ENCODE results near the gene TBC1D1. TPM values are rescaled to one million over a fixed set of nuclear protein-coding genes. Genes with fewer than 3 reads are reported as not detected.

The TBC1D1 gene
- total RNA-seq, 1 donor, result 101 TPM

DNA sequence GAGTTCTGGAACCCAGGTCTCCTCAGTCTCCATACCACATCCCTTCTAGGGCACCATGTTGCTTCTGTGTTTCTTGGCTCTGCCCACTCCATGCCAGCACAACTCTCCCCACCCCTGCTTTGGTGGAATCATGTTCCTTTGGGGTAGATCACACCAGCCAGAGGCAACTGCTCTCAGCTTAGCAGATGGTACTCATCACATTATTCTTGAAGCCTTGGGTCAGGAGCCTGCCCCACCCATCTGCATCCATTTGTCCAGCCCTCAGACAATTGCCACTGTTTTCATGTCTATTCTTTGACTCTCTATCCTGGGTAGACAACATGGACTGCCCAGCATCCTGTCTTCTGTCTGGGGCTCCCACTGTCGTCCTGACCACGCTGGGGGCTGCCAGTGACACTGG lies 216.9 kb downstream of the TBC1D1 start:
- TF ChIP-seq, protein P1, sequence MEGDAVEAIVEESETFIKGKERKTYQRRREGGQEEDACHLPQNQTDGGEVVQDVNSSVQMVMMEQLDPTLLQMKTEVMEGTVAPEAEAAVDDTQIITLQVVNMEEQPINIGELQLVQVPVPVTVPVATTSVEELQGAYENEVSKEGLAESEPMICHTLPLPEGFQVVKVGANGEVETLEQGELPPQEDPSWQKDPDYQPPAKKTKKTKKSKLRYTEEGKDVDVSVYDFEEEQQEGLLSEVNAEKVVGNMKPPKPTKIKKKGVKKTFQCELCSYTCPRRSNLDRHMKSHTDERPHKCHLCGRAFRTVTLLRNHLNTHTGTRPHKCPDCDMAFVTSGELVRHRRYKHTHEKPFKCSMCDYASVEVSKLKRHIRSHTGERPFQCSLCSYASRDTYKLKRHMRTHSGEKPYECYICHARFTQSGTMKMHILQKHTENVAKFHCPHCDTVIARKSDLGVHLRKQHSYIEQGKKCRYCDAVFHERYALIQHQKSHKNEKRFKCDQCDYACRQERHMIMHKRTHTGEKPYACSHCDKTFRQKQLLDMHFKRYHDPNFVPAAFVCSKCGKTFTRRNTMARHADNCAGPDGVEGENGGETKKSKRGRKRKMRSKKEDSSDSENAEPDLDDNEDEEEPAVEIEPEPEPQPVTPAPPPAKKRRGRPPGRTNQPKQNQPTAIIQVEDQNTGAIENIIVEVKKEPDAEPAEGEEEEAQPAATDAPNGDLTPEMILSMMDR (IDR thresholded peaks at IDR 0.05; ENCODE audit: insufficient read depth, low read depth, low read length), result no peak
- DNase-seq (ENCODE audit: low read depth), result no peak
- no peak overlapping the region for H3K4me3 ChIP-seq (ENCODE audit: low read depth, low read length)

DNA sequence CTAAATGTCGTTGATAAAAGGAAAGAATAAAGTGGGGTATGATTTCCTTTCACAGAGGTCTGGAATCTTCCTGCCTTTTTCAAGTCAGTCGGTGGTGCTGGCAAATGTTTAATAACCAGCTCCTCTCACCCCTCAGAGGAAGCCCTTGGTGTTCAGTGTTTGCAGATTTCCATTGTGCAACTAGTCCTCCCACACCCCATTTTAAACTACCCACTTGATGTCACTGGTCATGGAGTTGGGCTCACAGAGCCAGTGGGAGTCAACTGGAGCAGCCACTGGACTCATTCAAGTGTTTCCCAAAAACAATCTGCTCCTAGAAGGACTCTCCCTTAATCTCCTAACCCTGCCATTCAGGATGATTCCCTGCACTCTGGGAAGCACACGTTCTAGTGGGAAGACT lies 218.5 kb downstream of the TBC1D1 start:
- no peak overlapping the region for H3K4me3 ChIP-seq (ENCODE audit: low read depth, low read length)
- DNase-seq (ENCODE audit: low read depth), result no peak
- TF ChIP-seq, protein P1 (IDR thresholded peaks at IDR 0.05; ENCODE audit: insufficient read depth, low read depth, low read length), result no peak

DNA sequence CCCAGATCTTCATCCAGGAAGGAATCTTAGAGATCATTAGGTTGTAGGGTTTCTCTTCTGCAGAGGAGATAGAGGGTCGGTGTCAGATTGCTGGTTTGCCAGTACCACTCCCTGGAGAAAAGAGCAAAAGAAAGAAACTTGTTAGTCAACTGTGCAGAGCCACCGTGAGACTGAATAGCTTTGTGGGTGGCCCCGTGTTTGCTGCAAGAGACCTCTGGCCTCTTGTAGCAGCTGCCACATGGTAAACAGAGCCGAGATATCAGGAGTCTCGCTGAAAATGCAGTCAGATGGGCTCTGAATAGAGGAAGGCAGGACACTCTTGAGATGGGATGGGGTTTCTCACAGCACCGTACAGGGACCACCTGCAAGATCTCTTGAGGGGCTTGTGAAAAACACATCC lies 219.0 kb downstream of the TBC1D1 start:
- peak; percentile 70 for DNase-seq (ENCODE audit: low read depth)
- TF ChIP-seq, protein P1 (IDR thresholded peaks at IDR 0.05; ENCODE audit: insufficient read depth, low read depth, low read length), result no peak
- H3K4me3 ChIP-seq (ENCODE audit: low read depth, low read length), result no peak overlapping the region

DNA sequence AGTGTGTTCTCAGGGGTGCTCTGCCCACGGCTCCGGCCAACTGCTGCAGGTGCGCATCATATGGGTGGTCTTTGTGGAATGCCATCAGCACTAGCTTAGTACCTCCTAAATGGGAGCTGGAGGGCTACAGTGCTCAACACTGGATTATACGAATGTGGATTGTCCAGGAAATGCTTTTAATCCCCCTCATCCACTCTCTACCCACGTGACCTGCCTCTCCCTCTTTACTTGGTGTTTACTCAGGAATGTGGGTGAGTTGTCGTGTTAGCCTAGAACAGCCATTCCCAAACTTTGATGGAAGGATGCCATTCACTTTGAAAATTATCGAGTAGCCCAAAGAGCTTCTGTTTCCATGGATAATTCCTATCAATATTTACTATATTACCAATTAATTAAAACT lies 220.1 kb downstream of the TBC1D1 start:
- no peak for DNase-seq (ENCODE audit: low read depth)
- no peak overlapping the region for H3K4me3 ChIP-seq (ENCODE audit: low read depth, low read length)
- TF ChIP-seq, protein P1 (IDR thresholded peaks at IDR 0.05; ENCODE audit: insufficient read depth, low read depth, low read length), result no peak

DNA sequence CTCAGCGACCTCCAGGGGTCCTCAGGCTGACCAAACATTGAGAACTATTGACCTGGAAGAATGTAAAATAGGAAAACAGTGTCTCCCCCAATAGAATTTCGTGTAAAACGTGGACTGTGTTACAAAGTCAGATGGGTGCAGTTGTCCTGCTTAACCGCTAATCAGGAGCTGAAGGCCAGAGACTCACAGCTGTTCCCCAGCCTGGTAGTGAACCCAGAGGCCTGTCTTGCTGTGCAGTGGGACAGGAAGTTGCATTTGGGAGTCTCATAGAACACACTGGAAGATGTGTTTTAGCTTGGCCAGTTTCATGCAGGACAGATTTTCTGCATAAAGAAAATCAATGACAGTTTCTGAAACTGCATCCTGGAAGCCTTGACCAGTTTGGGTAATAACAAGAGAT lies 220.8 kb downstream of the TBC1D1 start:
- H3K4me3 ChIP-seq (ENCODE audit: low read depth, low read length), result no peak overlapping the region

DNA sequence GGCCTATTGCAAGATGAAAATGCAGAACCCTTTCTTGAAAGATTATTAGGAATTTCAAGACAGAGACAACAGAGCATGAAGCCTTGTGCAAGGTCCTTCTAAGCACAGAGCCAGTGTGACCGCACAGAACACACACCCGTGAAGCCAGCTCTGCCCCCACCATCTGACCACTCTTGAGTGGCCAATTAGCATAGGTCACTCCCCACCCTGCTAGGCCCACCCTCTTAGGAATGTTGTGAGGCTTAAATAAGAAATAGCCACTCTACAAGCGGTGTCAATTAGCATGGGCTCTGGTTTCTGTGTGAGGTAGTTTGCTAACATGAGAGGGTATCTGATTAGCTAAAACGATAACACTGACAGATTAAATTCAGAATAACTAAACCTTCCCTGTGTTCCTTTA lies 222.2 kb downstream of the TBC1D1 start:
- TF ChIP-seq, protein P1 (IDR thresholded peaks at IDR 0.05; ENCODE audit: insufficient read depth, low read depth, low read length), result no peak
- H3K4me3 ChIP-seq (ENCODE audit: low read depth, low read length), result no peak overlapping the region
- no peak for DNase-seq (ENCODE audit: low read depth)

More for the DNA sequence above, 220.8 kb downstream of the TBC1D1 start:
- no peak for DNase-seq (ENCODE audit: low read depth)
- TF ChIP-seq, protein P1 (IDR thresholded peaks at IDR 0.05; ENCODE audit: insufficient read depth, low read depth, low read length), result no peak

DNA sequence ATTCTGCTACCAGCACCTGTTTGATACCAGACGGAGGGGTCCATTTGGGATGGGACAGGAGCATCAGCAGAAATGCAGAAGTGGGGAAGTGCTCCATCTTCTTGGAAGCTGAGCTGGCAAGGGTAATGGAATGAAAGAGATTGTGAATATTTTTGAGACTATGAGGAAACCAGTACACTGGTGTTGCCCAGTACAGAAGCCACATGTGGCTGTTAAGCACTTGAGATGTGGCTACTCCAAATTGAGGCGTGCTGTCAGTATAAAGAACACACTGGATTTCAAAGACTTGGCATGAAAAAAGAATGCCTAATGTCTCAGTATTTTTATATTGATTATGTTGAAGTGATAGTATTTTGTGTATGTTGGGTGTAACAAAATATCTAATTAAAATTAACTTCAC lies 222.7 kb downstream of the TBC1D1 start:
- no peak overlapping the region for H3K4me3 ChIP-seq (ENCODE audit: low read depth, low read length)
- TF ChIP-seq, protein P1 (IDR thresholded peaks at IDR 0.05; ENCODE audit: insufficient read depth, low read depth, low read length), result no peak
- DNase-seq (ENCODE audit: low read depth), result no peak
